Epithelial cell of prostate (primary cell): Measurements from ENCODE around the gene F10.

ENCODE experiments used
- DNase-seq: peaks from one replicate; pipeline ENCODE4 v3.0.0-alpha.2; 2011; ENCODE audit warnings: low read depth, low spot score
- H3K27ac ChIP-seq: fragments of 450-650 bp; 2 replicates; pipeline ENCODE4 v1.5.1; 2017; ENCODE audit warnings: mild to moderate bottlenecking

Gene F10

DNA sequence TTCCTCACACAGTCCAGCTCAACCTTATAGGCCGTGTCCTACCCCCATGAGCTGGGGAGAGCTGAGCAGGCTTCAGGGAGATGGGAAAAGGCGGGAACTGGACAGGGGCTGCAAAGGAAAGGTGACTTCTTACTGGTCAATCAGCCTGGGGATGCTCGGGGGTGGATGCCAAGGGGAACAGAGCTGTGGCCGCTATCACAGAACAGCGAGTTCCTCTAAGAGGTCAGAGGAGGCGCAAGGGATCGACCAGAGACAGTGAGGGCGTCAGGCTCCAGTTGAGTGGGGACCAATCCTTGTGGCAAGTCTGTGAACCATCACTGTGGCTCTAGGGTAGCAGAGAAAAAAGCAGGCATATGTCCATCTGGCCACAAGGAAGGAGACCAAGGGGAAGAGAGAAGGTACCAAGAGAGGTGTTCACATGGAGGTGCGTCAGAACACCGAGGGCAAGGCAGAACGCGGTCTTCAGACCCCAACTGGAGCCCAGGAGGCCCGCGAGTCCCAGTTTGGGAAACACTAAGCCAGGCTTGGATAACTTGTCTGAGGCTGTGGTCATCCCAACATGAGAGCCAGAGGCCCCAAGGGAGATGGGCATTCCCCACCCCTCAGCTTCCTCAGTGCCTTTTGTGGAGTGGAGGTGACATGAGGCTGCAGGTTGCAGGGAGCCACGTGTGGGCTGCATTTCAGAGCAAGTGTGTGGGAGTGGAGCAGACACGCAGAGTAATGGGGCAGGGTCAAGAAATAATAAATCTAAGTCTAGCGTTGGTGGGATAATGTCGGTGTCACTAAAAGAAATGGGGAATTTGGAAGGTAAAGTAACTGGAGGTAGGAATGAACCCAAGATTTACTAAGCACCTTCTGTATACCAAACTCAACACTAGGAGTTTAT is 3.9 kb downstream of the F10 start:
- DNase-seq = no peak

DNA sequence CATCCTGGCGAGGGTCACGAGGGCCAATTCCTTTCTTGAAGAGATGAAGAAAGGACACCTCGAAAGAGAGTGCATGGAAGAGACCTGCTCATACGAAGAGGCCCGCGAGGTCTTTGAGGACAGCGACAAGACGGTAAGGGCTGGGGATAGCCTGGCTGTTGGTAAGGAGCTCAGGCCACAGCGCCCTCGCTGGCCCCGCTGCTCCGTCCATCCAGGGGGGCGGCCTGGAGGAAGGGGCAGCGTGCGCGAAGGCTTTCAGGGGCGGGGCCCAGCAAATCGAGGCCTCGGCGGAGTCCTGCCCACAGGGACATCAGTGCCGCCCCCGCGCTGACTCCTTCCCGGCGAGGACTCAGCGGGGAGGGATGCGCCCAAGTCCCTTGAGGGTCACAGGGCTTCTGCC is 6.9 kb downstream of the F10 start:
- no peak overlapping the region for H3K27ac ChIP-seq
- no peak for DNase-seq

More for the DNA sequence above, 3.9 kb downstream of the F10 start:
- no peak overlapping the region for H3K27ac ChIP-seq

DNA sequence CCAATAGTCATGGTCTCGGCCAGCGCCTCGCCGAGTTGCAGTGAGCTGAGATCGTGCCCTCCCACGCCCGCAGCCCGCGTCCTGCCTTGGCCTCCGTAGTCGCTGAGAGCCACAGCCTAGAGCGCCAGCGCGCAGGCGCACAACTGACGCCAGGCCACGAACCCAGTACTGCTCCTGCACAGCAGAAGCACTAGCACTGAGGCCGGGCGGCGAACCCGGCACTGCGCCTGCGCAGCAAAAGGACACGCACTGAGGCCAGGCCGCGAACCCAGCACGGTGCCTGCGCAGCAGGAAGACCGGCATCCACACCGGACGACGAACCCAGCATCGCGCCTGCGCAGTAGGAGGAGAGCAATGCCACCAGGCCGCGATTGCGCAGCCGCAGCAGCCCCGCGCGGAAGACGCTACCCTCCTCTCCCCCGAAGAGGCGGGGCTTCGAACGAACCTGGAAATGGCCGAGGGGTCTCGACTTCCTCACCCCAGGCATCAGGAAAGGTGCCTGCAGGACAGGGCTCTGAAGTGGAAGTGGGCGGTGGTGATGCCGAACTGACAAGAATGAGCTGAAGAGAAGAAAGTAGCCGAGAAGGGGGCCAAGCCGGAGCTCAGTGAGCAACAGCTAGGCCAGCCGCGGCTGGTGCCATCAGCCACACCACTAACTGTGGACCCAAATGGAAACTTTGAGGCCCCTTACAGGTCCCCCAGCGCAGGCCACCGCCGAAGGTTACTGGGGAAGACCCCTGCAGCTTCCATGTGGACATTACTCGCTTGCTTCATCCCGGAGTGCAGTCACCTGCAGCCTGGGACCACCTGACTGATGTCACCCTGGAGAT is 7.5 kb downstream of the F10 start:
- H3K27ac ChIP-seq = no peak overlapping the region
- no peak for DNase-seq

DNA sequence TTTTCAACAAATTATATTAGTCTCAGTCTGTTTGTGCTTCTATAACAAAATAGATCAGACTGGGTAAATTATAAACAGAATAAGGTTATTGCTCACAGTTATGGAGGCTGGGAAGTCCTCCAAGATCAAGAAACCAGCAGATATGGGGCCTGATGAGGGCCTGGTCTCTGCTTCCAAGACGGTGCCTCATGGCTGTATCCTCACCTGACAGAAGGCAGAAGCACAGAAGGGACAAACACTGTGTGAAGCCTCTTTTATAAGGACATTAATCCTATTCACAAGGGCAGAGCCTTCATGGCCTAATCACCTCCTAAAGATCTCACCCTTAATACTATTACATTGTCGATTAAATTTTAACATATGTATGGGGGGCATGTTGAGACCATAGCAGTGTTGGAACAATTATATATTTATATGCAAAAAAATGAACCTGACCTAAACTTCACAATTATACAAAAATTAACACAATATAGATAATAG is 12.7 kb downstream of the F10 start:
- DNase-seq = no peak
- no peak overlapping the region for H3K27ac ChIP-seq

DNA sequence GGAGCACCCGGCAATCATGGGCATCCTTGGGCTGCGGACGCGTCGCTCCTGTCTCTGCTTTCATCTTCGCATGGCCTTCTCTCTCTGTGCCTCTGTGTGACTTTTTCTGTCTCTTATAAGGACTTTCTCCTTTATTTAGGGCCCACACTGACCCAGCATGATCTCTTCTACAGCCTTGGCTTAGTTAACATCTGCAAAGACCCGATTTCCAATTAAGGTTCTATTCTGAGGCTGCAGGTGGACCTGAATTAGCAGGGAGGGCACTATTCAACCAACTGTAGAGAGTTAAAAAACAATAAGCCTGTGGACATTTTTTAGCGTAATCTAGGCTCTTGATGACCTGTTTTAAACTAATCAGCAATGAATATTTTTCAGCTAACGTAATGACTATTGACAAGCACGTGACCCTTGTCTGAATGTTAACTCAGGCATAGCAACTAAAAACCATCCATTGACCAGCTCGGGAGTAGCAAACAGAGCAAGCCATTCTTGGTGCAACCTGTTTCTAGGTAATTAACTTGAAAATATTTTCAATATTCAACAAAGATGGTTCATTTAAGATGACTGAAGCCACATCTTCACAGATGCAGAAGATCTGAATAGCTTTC is 15.2 kb downstream of the F10 start:
- H3K27ac ChIP-seq = no peak overlapping the region
- no peak for DNase-seq

DNA sequence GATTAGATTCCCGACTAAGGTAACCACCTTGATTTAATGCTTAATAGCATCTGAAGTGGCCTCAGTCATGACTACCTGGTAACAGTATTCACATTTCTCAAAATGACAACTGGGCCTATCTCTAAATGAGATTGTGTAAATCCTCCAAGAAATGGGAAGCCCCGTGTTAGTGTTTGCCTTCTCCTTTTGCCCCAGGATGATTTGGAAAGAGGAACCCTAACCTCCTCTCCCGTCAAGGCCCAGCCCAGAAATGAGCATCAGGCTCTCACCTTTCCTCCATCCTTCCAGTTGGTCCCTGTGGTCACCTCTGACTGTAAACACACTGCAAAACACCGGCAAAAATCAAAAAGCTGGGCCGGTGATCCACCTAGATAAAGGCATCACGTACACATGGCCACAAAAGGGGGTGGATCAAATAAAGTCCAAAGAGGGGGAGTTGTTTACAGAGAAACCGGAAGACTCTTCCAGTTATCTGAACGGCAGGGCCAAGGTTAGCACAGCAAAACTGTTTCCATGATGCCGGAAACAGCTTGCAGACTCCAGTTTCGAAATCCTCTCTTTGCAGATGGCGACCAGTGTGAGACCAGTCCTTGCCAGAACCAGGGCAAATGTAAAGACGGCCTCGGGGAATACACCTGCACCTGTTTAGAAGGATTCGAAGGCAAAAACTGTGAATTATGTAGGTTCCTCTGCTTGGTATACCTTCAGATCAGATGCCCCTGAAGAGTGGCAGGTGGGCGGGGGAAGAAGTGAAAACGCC is 16.4 kb downstream of the F10 start:
- DNase-seq = no peak
- no peak overlapping the region for H3K27ac ChIP-seq

GRCh38 chr13:113139577-113139976 is 17.0 kb downstream of the F10 start:
- H3K27ac ChIP-seq = no peak overlapping the region
- DNase-seq = no peak

- no peak for DNase-seq
- no peak overlapping the region for H3K27ac ChIP-seq
Measured at GRCh38 chr13:113140677-113141600, 18.3 kb downstream of the F10 start.

DNA sequence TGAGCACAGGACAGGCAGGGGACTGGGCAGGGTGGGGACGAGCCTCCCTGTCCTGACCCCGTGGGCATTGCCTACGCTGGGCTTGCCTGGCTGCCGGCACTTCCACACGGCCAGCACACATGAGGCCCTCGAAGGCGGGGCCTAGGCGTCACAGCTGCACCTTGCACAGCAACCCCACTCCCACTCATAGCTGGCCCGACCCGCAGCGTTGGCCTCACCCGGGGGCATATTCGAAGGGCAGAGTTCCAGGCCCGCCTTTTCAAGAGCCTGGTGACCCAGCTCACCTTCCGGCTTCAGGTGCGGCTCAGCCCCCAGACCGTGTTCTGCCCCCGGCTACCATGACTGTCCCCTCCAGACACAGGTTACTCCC is 19.0 kb downstream of the F10 start:
- H3K27ac ChIP-seq = no peak overlapping the region
- DNase-seq = no peak

- DNase-seq = no peak
- no peak overlapping the region for H3K27ac ChIP-seq
Measured at GRCh38 chr13:113142876-113143275, 20.3 kb downstream of the F10 start.

GRCh38 chr13:113143466-113144254 is 21.1 kb downstream of the F10 start:
- no peak overlapping the region for H3K27ac ChIP-seq
- no peak for DNase-seq

GRCh38 chr13:113144255-113144629 is 21.6 kb downstream of the F10 start:
- no peak overlapping the region for H3K27ac ChIP-seq
- no peak for DNase-seq

GRCh38 chr13:113145496-113145895 is 22.9 kb downstream of the F10 start:
- no peak overlapping the region for H3K27ac ChIP-seq
- no peak for DNase-seq

DNA sequence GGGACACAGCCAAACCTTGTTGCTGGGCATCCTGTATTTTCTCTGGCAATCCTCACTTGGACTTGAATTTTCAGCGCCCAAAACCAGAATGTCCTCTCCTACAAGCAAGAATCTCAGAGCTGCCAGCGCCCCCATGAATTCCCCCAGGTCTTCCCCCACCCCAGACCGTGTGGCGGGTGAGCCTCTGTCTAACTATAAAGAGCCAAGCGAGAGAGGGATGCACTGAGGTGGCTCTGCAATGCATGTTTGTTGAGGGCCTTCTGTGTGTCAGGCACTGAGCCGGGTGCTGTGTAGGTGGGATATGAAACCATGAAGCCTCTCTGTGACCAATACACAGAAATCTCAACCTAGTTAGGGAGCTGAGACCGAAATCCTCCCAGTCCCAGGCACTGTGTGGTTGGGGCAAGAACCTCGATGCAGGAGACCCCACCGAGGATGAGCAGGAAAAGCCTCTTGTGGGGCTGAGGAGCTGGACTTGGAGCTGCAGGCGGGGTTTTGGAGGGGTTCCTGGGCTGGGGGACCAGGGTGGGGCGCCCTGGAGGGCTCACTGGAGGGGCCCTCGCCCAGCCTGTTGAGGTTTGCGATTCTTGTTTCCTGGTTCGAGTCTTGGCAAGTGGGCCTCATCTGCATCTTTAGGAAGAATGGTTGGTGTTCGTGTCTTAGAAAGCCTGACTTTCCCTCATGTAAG is 23.5 kb downstream of the F10 start:
- DNase-seq = no peak
- no peak overlapping the region for H3K27ac ChIP-seq

DNA sequence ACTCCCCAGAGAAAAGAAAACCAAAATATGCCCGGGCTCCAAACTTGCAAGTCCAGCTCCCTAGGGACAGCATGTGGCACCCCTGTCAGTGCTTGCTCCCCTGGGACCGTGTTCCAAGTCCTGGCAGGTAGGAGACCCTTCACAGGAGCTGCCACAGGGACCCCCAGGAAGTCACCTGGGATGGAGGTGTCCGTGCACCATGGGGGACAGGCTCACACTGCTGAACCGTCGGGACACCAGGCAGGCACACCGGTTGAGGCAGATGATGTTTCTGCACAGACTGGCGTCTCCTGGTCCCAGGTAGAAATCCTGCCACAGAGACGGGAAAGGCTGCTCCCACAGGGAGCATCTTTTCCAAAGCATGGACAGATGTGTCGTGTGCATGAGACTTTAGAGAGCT is 24.2 kb downstream of the F10 start:
- no peak for DNase-seq

GRCh38 chr13:113147206-113147605 is 24.6 kb downstream of the F10 start:
- no peak overlapping the region for H3K27ac ChIP-seq
- no peak for DNase-seq

More for the DNA sequence above, 24.2 kb downstream of the F10 start:
- H3K27ac ChIP-seq = no peak overlapping the region

- H3K27ac ChIP-seq = no peak overlapping the region
- DNase-seq = no peak
Measured at GRCh38 chr13:113148407-113148806, 25.8 kb downstream of the F10 start.
